SK-N-SH (cell line): ENCODE data around the gene EFNB2. TPM values are rescaled to one million over a fixed set of nuclear protein-coding genes. Genes with fewer than 3 reads are reported as not detected.

Source experiments
- CTCF ChIA-PET: fragments of 300-600, 350-600 bp; formaldehyde crosslinking; extraction: SDS; loops from one replicate; lab custom pipeline; 2021; lab: Yijun Ruan, JAX
- POLR2A ChIA-PET: fragments of 350-600 bp; sonication (Branson Sonifier 250); formaldehyde crosslinking; extraction: SDS; loops from one replicate; lab custom pipeline; 2020; ENCODE audit warnings: antibody characterized with exemption, inconsistent platforms; lab: Yijun Ruan, JAX
- DNase-seq: peaks from one replicate; pipeline ENCODE4 v3.0.0; 2012
- H2AFZ ChIP-seq: fragments of 200-600 bp; sonication (generic); 2 replicates; pipeline ENCODE4 v1.8.1; 2016; ENCODE audit warnings: antibody characterized with exemption, mild to moderate bottlenecking, low read depth
- H3F3A ChIP-seq: fragments of 200-600 bp; sonication (generic); replicated peaks from 2 replicates; pipeline ENCODE3; 2016; ENCODE audit warnings: antibody characterized with exemption, mild to moderate bottlenecking; ENCODE audit not compliant: insufficient read depth
- H3K27ac ChIP-seq, 2 experiments: fragments of 200-500 bp in 1 of 2; fragments of 200-600 bp in 1 of 2; sonication (Bioruptor generic) in 1 of 2; sonication (generic), shearing (Covaris generic) in 1 of 2; 2 replicates each; pipeline versions ENCODE4 v1.5.1 to v1.6.1; 2014 to 2016; ENCODE audit warnings: low read depth in 2 of 2, inconsistent platforms in 1 of 2, low read length in 1 of 2, mild to moderate bottlenecking in 1 of 2, mixed read lengths in 1 of 2
- H3K27me3 ChIP-seq: fragments of 200-600 bp; sonication (generic), shearing (Covaris generic); 2 replicates; pipeline ENCODE4 v1.6.1; 2016; ENCODE audit warnings: mixed run types; ENCODE audit not compliant: insufficient read depth
- H3K36me3 ChIP-seq, 2 experiments: fragments of 200-500 bp in 1 of 2; fragments of 200-600 bp in 1 of 2; sonication (Bioruptor generic) in 1 of 2; sonication (generic) in 1 of 2; replicated peaks in 1 of 2; 2 replicates each; pipeline versions ENCODE3 to v1.5.1; 2014 to 2016; ENCODE audit warnings: low read length in 1 of 2, mild to moderate bottlenecking in 1 of 2; ENCODE audit not compliant: insufficient read depth in 2 of 2, control insufficient read depth in 1 of 2
- H3K4me1 ChIP-seq, 2 experiments: fragments of 200-500 bp in 1 of 2; fragments of 200-600 bp in 1 of 2; sonication (Bioruptor generic) in 1 of 2; sonication (generic), shearing (Covaris generic) in 1 of 2; 2 replicates each; pipeline versions ENCODE4 v1.5.1 to v1.6.1; 2014 to 2016; ENCODE audit warnings: low read depth in 1 of 2, low read length in 1 of 2, mixed run types in 1 of 2; ENCODE audit not compliant: insufficient read depth in 2 of 2, control insufficient read depth in 1 of 2
- H3K4me2 ChIP-seq: fragments of 200-600 bp; sonication (generic), shearing (Covaris generic); 2 replicates; pipeline ENCODE4 v1.6.1; 2017; ENCODE audit warnings: mixed run types
- H3K4me3 ChIP-seq, 2 experiments: fragments of 200-500 bp in 1 of 2; fragments of 200-600 bp in 1 of 2; sonication (Bioruptor generic) in 1 of 2; sonication (generic), shearing (Covaris generic) in 1 of 2; 2 replicates each; pipeline versions ENCODE4 v1.5.1 to v1.8.1; 2014 to 2016; ENCODE audit warnings: low read depth in 2 of 2, inconsistent platforms in 1 of 2, low read length in 1 of 2, mild to moderate bottlenecking in 1 of 2, mixed read lengths in 1 of 2, moderate library complexity in 1 of 2
- H3K79me2 ChIP-seq: fragments of 200-600 bp; sonication (generic); 2 replicates; pipeline ENCODE4 v1.8.1; 2017; ENCODE audit warnings: mild to moderate bottlenecking; ENCODE audit not compliant: insufficient read depth
- H3K9ac ChIP-seq: fragments of 200-600 bp; sonication (generic); 2 replicates; pipeline ENCODE4 v1.6.1; 2017; ENCODE audit warnings: mixed run types
- H3K9me2 ChIP-seq: fragments of 200-600 bp; sonication (generic); 2 replicates; pipeline ENCODE4 v1.6.1; 2017; ENCODE audit warnings: mixed run types
- H3K9me3 ChIP-seq: fragments of 200-600 bp; sonication (generic); 2 replicates; pipeline ENCODE4 v1.6.1; 2017; ENCODE audit warnings: mixed run types, mild to moderate bottlenecking, moderate library complexity
- H4K20me1 ChIP-seq: fragments of 200-600 bp; sonication (generic); 2 replicates; pipeline ENCODE4 v1.6.1; 2017; ENCODE audit warnings: mild to moderate bottlenecking, mixed run types; ENCODE audit not compliant: insufficient read depth
- ELF1 ChIP-seq: IDR thresholded peaks from 2 replicates; pipeline ENCODE4 v1.4.0; 2012
- EP300 ChIP-seq, 2 experiments: IDR thresholded peaks; 2 replicates each; pipeline versions ENCODE4 v1.4.0 to v1.6.1; 2012; ENCODE audit warnings: borderline replicate concordance in 1 of 2, low read depth in 1 of 2, low read length in 1 of 2
- EZH2phosphoT487 ChIP-seq: fragments of 200-600 bp; sonication (generic); IDR thresholded peaks from 2 replicates; pipeline ENCODE4 v1.6.1; 2017; ENCODE audit warnings: low read depth, mixed run types, mild to moderate bottlenecking, antibody characterized with exemption, moderate library complexity, borderline replicate concordance
- FOSL2 ChIP-seq: IDR thresholded peaks from 2 replicates; pipeline ENCODE4 v1.4.0; 2012; ENCODE audit warnings: low read depth, mild to moderate bottlenecking, moderate library complexity, borderline replicate concordance
- FOXM1 ChIP-seq: IDR thresholded peaks from 2 replicates; pipeline ENCODE4 v1.4.0; 2012; ENCODE audit warnings: low read depth, mild to moderate bottlenecking
- GATA2 ChIP-seq: sonication (generic); formaldehyde crosslinking; IDR thresholded peaks from 2 replicates; pipeline ENCODE4 v1.5.0; 2020; ENCODE audit warnings: mild to moderate bottlenecking, missing genetic modification reagents
- IRF3 ChIP-seq: fragments of 150-350 bp; IDR thresholded peaks from 2 replicates; pipeline ENCODE4 v1.6.1; 2016; ENCODE audit warnings: mild to moderate bottlenecking, low read depth, low read length
- JUND ChIP-seq: IDR thresholded peaks from 2 replicates; pipeline ENCODE4 v1.4.0; 2012
- MEF2A ChIP-seq: IDR thresholded peaks from 2 replicates; pipeline ENCODE4 v1.4.0; 2012; ENCODE audit warnings: low read depth, borderline replicate concordance
- MXI1 ChIP-seq: IDR thresholded peaks from 2 replicates; pipeline ENCODE4 v1.6.1; 2012; ENCODE audit warnings: mild to moderate bottlenecking, low read depth, low read length, improper control_type of control experiment
- NFIC ChIP-seq: IDR thresholded peaks from 2 replicates; pipeline ENCODE4 v1.4.0; 2012; ENCODE audit warnings: borderline replicate concordance
- NRF1 ChIP-seq: IDR thresholded peaks from 2 replicates; pipeline ENCODE4 v1.6.1; 2012; ENCODE audit warnings: low read depth, mild to moderate bottlenecking, low read length
- PBX3 ChIP-seq: IDR thresholded peaks from 2 replicates; pipeline ENCODE4; 2012
- POLR2AphosphoS5 ChIP-seq: IDR thresholded peaks from 2 replicates; pipeline ENCODE4 v1.6.1; 2012; ENCODE audit warnings: low read depth, low read length
- RAD21 ChIP-seq: IDR thresholded peaks from 2 replicates; pipeline ENCODE4 v1.6.1; 2012; ENCODE audit warnings: mild to moderate bottlenecking, low read length
- REST ChIP-seq: IDR thresholded peaks from 2 replicates; pipeline ENCODE4 v1.6.1; 2012; ENCODE audit warnings: mild to moderate bottlenecking, low read depth, low read length, moderate library complexity
- RFX5 ChIP-seq: IDR thresholded peaks from 2 replicates; pipeline ENCODE4 v1.6.1; 2012; ENCODE audit warnings: mild to moderate bottlenecking, improper control_type of control experiment, low read length
- RXRA ChIP-seq: IDR thresholded peaks from 2 replicates; pipeline ENCODE4 v1.4.0; 2012; ENCODE audit warnings: low read depth, mild to moderate bottlenecking, borderline replicate concordance
- SIN3A ChIP-seq: IDR thresholded peaks from 2 replicates; pipeline ENCODE4 v1.6.1; 2012; ENCODE audit warnings: low read depth, mild to moderate bottlenecking, low read length, moderate library complexity, borderline replicate concordance
- SMC3 ChIP-seq: IDR thresholded peaks from 2 replicates; pipeline ENCODE4 v1.6.1; 2012; ENCODE audit warnings: low read depth, low read length, improper control_type of control experiment
- TAF1 ChIP-seq: IDR thresholded peaks from 2 replicates; pipeline ENCODE4 v1.6.1; 2012; ENCODE audit warnings: low read depth, mild to moderate bottlenecking, low read length, moderate library complexity, borderline replicate concordance
- TCF12 ChIP-seq: IDR thresholded peaks from 2 replicates; pipeline ENCODE4 v1.4.0; 2012
- YY1 ChIP-seq: IDR thresholded peaks from 2 replicates; pipeline ENCODE4 v1.4.0; 2012; ENCODE audit warnings: low read depth, mild to moderate bottlenecking
- WGBS: methylation state at CpG from one replicate; pipeline ENCODE4 v1.1.6; 2017; ENCODE audit warnings: low lambda C conversion rate; 5-methylcytosine and 5-hydroxymethylcytosine counted together
- polyA plus RNA-seq, 3 experiments: library from polyadenylated mRNA; depleted of rRNA; stranded (reverse); fragments of >200 nt; gene quantifications; 2 replicates each; pipeline ENCODE4 v1.2.3, GENCODE V29; 2012
- TF ChIP-seq, protein P1 (sequence below): IDR thresholded peaks from 2 replicates; pipeline ENCODE4 v1.4.0; 2012; ENCODE audit warnings: low read depth, borderline replicate concordance
- TF ChIP-seq, protein P2 (sequence below): fragments of 150-350 bp; IDR thresholded peaks from 2 replicates; pipeline ENCODE4 v1.6.1; 2017; ENCODE audit warnings: antibody characterized with exemption, low read length, low read depth, borderline replicate concordance
- TF ChIP-seq, protein P3 (sequence below): IDR thresholded peaks from 2 replicates; pipeline ENCODE4 v1.4.0; 2012; ENCODE audit warnings: low read depth

EFNB2 gene
- polyA plus RNA-seq, 1 of the 3 experiments (the other 2 are of a cell fraction) = 3.0 TPM

GRCh38 chr13:106536244-106537034 lies 977 bp upstream of the EFNB2 start:
- peaks cover 27% of the 10 kb centered on the region for H3F3A ChIP-seq
- peaks cover 10% of the 10 kb centered on the region; the same call in 1 of the 2 replicates for H3K79me2 ChIP-seq
- DNase-seq = peak; percentile 81
- peak overlapping the region; percentile 100 for H3K4me2 ChIP-seq
- H3K9me2 ChIP-seq = no peaks in the 10 kb centered on the region
- peak overlapping the region; percentile 52; the same call in 1 of the 2 replicates for H2AFZ ChIP-seq
- H3K4me3 ChIP-seq = peak overlapping the region; percentile 76 to 77
- peaks cover 9 to 10% of the 10 kb centered on the region in 2 experiments for H3K36me3 ChIP-seq
- no peak overlapping the region for H3K9ac ChIP-seq
- H4K20me1 ChIP-seq = peaks cover 11% of the 10 kb centered on the region
- ChIA-PET CTCF (interaction anchor here (0.5 to 7.1 kb wide), 34 partner anchors 9 to 1970 kb away, joined by 3 to 58 read pairs (median 4); partner anchors contain the start of gene ARGLU1), POLR2A (no interaction called here)
- peak overlapping the region in 1 of 2 experiments; percentile 62; a peak in 1 of 4 replicates for H3K27ac ChIP-seq
- WGBS = 9% methylated on average over 43 of the region's 50 CpGs
- no peaks in the 10 kb centered on the region for H3K27me3 ChIP-seq
- no peaks in the 10 kb centered on the region for H3K9me3 ChIP-seq
- peaks cover 0 to 8% of the 10 kb centered on the region in 2 experiments; a peak in 2 of 4 replicates for H3K4me1 ChIP-seq
- TF ChIP-seq RAD21 (peak; percentile 95), FOXM1 (no peak), MXI1 (peak; percentile 81; the same call in 1 of the 2 replicates), EP300 (IDR thresholded peaks at IDR 0.05; ENCODE audit: borderline replicate concordance in 1 of 2, low read depth in 1 of 2, low read length in 1 of 2) (no peak), JUND (no peak), ELF1 (no peak), EZH2phosphoT487 (no peak), RXRA (no peak), MEF2A (no peak), TCF12 (no peak), NFIC (no peak), SIN3A (no peak), REST (0 out of 2 replicates have a peak, but pooled peaks have one; percentile 7), NRF1 (no peak), YY1 (no peak), TAF1 (no peak), RFX5 (no peak), POLR2AphosphoS5 (no peak), PBX3 (no peak), IRF3 (no peak), GATA2 (CRISPR knock-in tag) (no peak), SMC3 (peak; percentile 80), FOSL2 (no peak)
- TF ChIP-seq, protein P1, sequence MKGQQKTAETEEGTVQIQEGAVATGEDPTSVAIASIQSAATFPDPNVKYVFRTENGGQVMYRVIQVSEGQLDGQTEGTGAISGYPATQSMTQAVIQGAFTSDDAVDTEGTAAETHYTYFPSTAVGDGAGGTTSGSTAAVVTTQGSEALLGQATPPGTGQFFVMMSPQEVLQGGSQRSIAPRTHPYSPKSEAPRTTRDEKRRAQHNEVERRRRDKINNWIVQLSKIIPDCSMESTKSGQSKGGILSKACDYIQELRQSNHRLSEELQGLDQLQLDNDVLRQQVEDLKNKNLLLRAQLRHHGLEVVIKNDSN = no peak
- TF ChIP-seq, protein P2, sequence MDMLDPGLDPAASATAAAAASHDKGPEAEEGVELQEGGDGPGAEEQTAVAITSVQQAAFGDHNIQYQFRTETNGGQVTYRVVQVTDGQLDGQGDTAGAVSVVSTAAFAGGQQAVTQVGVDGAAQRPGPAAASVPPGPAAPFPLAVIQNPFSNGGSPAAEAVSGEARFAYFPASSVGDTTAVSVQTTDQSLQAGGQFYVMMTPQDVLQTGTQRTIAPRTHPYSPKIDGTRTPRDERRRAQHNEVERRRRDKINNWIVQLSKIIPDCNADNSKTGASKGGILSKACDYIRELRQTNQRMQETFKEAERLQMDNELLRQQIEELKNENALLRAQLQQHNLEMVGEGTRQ = no peak
- TF ChIP-seq, protein P3, sequence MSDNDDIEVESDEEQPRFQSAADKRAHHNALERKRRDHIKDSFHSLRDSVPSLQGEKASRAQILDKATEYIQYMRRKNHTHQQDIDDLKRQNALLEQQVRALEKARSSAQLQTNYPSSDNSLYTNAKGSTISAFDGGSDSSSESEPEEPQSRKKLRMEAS = no peak
